GM10248 (cell line): ENCODE measurements around the gene DAB2.

Source experiments
- CTCF ChIA-PET: fragments of 300-600 bp; sonication (Branson Sonifier 250); formaldehyde crosslinking; extraction: SDS; loops from one replicate; lab custom pipeline; 2021; ENCODE audit warnings: antibody characterized with exemption; lab: Yijun Ruan, JAX
- POLR2A ChIA-PET: fragments of 350-650 bp; sonication (Branson Sonifier 250); formaldehyde crosslinking; extraction: SDS; loops from one replicate; lab custom pipeline; 2020; ENCODE audit warnings: antibody characterized with exemption; lab: Yijun Ruan, JAX
- DNase-seq: peaks from one replicate; pipeline ENCODE4 v3.0.0; 2012; ENCODE audit errors: extremely low spot score
- CTCF ChIP-seq: IDR thresholded peaks from 2 replicates; pipeline ENCODE4 v1.5.1; 2012; ENCODE audit warnings: mild to moderate bottlenecking, low read depth; ENCODE audit errors: extremely low read depth, missing control alignments, control extremely low read depth

DAB2 gene

GRCh38 chr5:39426746-39427105 is 1.9 kb upstream of the DAB2 start:
- ChIA-PET POLR2A (no interaction called here), CTCF (no interaction called here)
- no peak for DNase-seq
- no peak for TF ChIP-seq CTCF

GRCh38 chr5:39426051-39426745 is 1.4 kb upstream of the DAB2 start:
- DNase-seq: no peak
- ChIA-PET POLR2A (no interaction called here), CTCF (no interaction called here)
- no peak for TF ChIP-seq CTCF

- TF ChIP-seq CTCF: no peak
- no peak for DNase-seq
- ChIA-PET CTCF (no interaction called here), POLR2A (no interaction called here)
Observed at GRCh38 chr5:39423331-39423751, 1.4 kb downstream of the DAB2 start.

GRCh38 chr5:39422728-39423285 is 2.0 kb downstream of the DAB2 start:
- TF ChIP-seq CTCF: no peak
- CTCF ChIA-PET: no interaction called here
- POLR2A ChIA-PET: no interaction called here
- DNase-seq: no peak

GRCh38 chr5:39422036-39422606 is 2.7 kb downstream of the DAB2 start:
- POLR2A ChIA-PET: no interaction called here
- no peak for TF ChIP-seq CTCF
- CTCF ChIA-PET: no interaction called here
- DNase-seq: no peak

GRCh38 chr5:39420482-39421145 is 4.2 kb downstream of the DAB2 start:
- no peak for TF ChIP-seq CTCF
- ChIA-PET CTCF (interaction anchor here (1.1 to 1.4 kb wide), 2 partner anchors 9 to 11 kb away, joined by 4 to 5 read pairs; no protein-coding TSS in a partner anchor), POLR2A (no interaction called here)
- DNase-seq: no peak
